Neural cell (in vitro differentiated cells): ENCODE results near the gene DGLUCY. TPM values are rescaled to one million over a fixed set of nuclear protein-coding genes. Genes with fewer than 3 reads are reported as not detected.

Experiments used
- H2AFZ ChIP-seq: fragments of 200-600, 300-800 bp; sonication (generic), shearing (Covaris generic); 2 replicates; pipeline ENCODE4 v1.6.0; 2014; ENCODE audit warnings: low read depth, mild to moderate bottlenecking, antibody characterized with exemption, low read length, moderate library complexity
- H3F3A ChIP-seq: fragments of 200-600 bp; shearing (Covaris generic); 2 replicates; pipeline ENCODE4 v1.6.1; 2016; ENCODE audit warnings: mild to moderate bottlenecking, moderate library complexity, mixed read lengths, antibody characterized with exemption, low read length; ENCODE audit not compliant: insufficient read depth, poor library complexity, severe bottlenecking
- H3K27ac ChIP-seq: fragments of 200-600, 300-800 bp; sonication (generic), shearing (Covaris generic); 2 replicates; pipeline ENCODE4 v1.5.1; 2014; ENCODE audit warnings: mild to moderate bottlenecking, low read length, moderate library complexity
- H3K27me3 ChIP-seq: fragments of 300-800, 200-600 bp; sonication (generic), shearing (Covaris generic); 2 replicates; pipeline ENCODE4 v1.6.0; 2014; ENCODE audit warnings: mild to moderate bottlenecking, low read depth, low read length, moderate library complexity; ENCODE audit not compliant: insufficient read depth
- H3K36me3 ChIP-seq: fragments of 300-800, 200-600 bp; sonication (generic), shearing (Covaris generic); 2 replicates; pipeline ENCODE4 v1.5.1; 2014; ENCODE audit warnings: mild to moderate bottlenecking, antibody characterized with exemption, low read length, moderate library complexity; ENCODE audit not compliant: insufficient read depth
- H3K4me2 ChIP-seq: fragments of 300-800, 200-600 bp; sonication (generic), shearing (Covaris generic); 2 replicates; pipeline ENCODE4 v1.6.0; 2014; ENCODE audit warnings: mild to moderate bottlenecking, low read length
- H3K4me3 ChIP-seq: fragments of 300-800, 200-600 bp; sonication (generic), shearing (Covaris generic); 2 replicates; pipeline ENCODE4 v1.5.1; 2014; ENCODE audit warnings: mild to moderate bottlenecking, low read length, moderate library complexity
- H3K79me2 ChIP-seq: fragments of 200-600 bp; shearing (Covaris generic); replicated peaks from 2 replicates; pipeline ENCODE4 v1.6.0; 2014; ENCODE audit warnings: mild to moderate bottlenecking, low read length, moderate library complexity; ENCODE audit not compliant: insufficient read depth
- H3K9ac ChIP-seq: fragments of 300-800, 200-600 bp; sonication (generic), shearing (Covaris generic); 2 replicates; pipeline ENCODE4 v1.6.1; 2016; ENCODE audit warnings: mild to moderate bottlenecking, low read length, mixed read lengths
- H3K9me2 ChIP-seq: fragments of 200-600 bp; shearing (Covaris generic); 2 replicates; pipeline ENCODE4 v1.6.1; 2016; ENCODE audit warnings: mild to moderate bottlenecking, low read length, mixed read lengths; ENCODE audit not compliant: insufficient read depth
- H3K9me3 ChIP-seq: fragments of 200-600, 300-800 bp; sonication (generic), shearing (Covaris generic); 2 replicates; pipeline ENCODE4 v1.6.1; 2016; ENCODE audit warnings: mild to moderate bottlenecking, mixed run types, low read length, moderate library complexity, mixed read lengths
- H4K20me1 ChIP-seq: fragments of 200-600 bp; shearing (Covaris generic); 2 replicates; pipeline ENCODE4 v1.6.1; 2016; ENCODE audit warnings: mild to moderate bottlenecking, mixed run types; ENCODE audit not compliant: insufficient read depth
- CTCF ChIP-seq: fragments of 450-650 bp; IDR thresholded peaks from 2 replicates; pipeline ENCODE4 v1.5.1; 2014; ENCODE audit warnings: antibody characterized with exemption, mild to moderate bottlenecking, moderate library complexity; ENCODE audit not compliant: poor library complexity, severe bottlenecking
- EP300 ChIP-seq: fragments of 450-650 bp; conservative IDR thresholded peaks from 2 replicates; pipeline ENCODE4 v1.6.1; 2014; ENCODE audit warnings: antibody characterized with exemption, mild to moderate bottlenecking, moderate library complexity; ENCODE audit not compliant: poor library complexity, severe bottlenecking
- EZH2 ChIP-seq: fragments of 200-600, 300-800 bp; shearing (Covaris generic), sonication (generic); IDR thresholded peaks from 2 replicates; pipeline ENCODE4 v1.6.1; 2014; ENCODE audit warnings: antibody characterized with exemption, low read length, borderline replicate concordance, mild to moderate bottlenecking; ENCODE audit not compliant: insufficient read depth, poor library complexity, severe bottlenecking
- MXI1 ChIP-seq: fragments of 450-650 bp; conservative IDR thresholded peaks from 2 replicates; pipeline ENCODE4 v1.6.1; 2014; ENCODE audit warnings: antibody characterized with exemption, mild to moderate bottlenecking; ENCODE audit not compliant: poor library complexity, severe bottlenecking
- POLR2AphosphoS5 ChIP-seq: IDR thresholded peaks from 2 replicates; pipeline ENCODE4 v1.6.1; 2012
- RAD21 ChIP-seq: fragments of 450-650 bp; conservative IDR thresholded peaks from 2 replicates; pipeline ENCODE4 v1.6.1; 2014; ENCODE audit warnings: antibody characterized with exemption, mild to moderate bottlenecking, moderate library complexity
- REST ChIP-seq: IDR thresholded peaks from 2 replicates; pipeline ENCODE4 v1.6.1; 2012; ENCODE audit warnings: borderline replicate concordance
- SMC3 ChIP-seq: fragments of 450-650 bp; conservative IDR thresholded peaks from 2 replicates; pipeline ENCODE4 v1.6.1; 2014; ENCODE audit warnings: antibody characterized with exemption, mild to moderate bottlenecking, moderate library complexity; ENCODE audit not compliant: poor library complexity
- TAF1 ChIP-seq: IDR thresholded peaks from 2 replicates; pipeline ENCODE4 v1.6.1; 2012; ENCODE audit warnings: low read depth
- polyA plus RNA-seq: library from polyadenylated mRNA; depleted of rRNA; stranded (reverse); fragments of >200 nt; gene quantifications from 2 replicates; pipeline ENCODE4 v1.2.3, GENCODE V29; 2014

DGLUCY gene
- polyA plus RNA-seq, 1 donor from 2014 or later: 30.5 TPM

- Histone ChIP-seq H3K9me3 (no peaks in the 10 kb centered on the region), H3K27ac (no peak overlapping the region), H3K9me2 (no peaks in the 10 kb centered on the region), H3K27me3 (no peaks in the 10 kb centered on the region), H3F3A (no peaks in the 10 kb centered on the region), H2AFZ (no peak overlapping the region), H3K79me2 (no peaks in the 10 kb centered on the region), H3K4me3 (no peak overlapping the region), H3K4me2 (no peak overlapping the region), H3K9ac (no peak overlapping the region), H4K20me1 (no peaks in the 10 kb centered on the region), H3K36me3 (no peaks in the 10 kb centered on the region)
- TF ChIP-seq EP300: no peak
- TF ChIP-seq RAD21: no peak
- TF ChIP-seq MXI1: no peak
- TF ChIP-seq SMC3: no peak
- no peak for TF ChIP-seq TAF1
- TF ChIP-seq EZH2: no peak
- TF ChIP-seq POLR2AphosphoS5: no peak
- TF ChIP-seq REST: no peak
- TF ChIP-seq CTCF: no peak
These were observed 100.4 kb downstream of the DGLUCY start for GRCh38 chr14:91214306-91214705.

GRCh38 chr14:91215381-91215780 is 101.5 kb downstream of the DGLUCY start:
- Histone ChIP-seq H3K9ac (no peak overlapping the region), H3K27ac (no peak overlapping the region), H3K4me2 (no peak overlapping the region), H3K4me3 (no peak overlapping the region), H4K20me1 (no peaks in the 10 kb centered on the region), H3K36me3 (no peaks in the 10 kb centered on the region), H3K9me3 (no peaks in the 10 kb centered on the region), H3K27me3 (no peaks in the 10 kb centered on the region), H3K9me2 (no peaks in the 10 kb centered on the region), H2AFZ (no peak overlapping the region), H3F3A (no peaks in the 10 kb centered on the region), H3K79me2 (no peaks in the 10 kb centered on the region)
- TF ChIP-seq REST (no peak), RAD21 (no peak), TAF1 (no peak), CTCF (no peak), POLR2AphosphoS5 (no peak), SMC3 (no peak), MXI1 (no peak), EP300 (no peak), EZH2 (no peak)
